ENCODE data around the gene NTM. TPM values are rescaled to one million over a fixed set of nuclear protein-coding genes. Genes with fewer than 3 reads are reported as not detected.

Gene NTM
- total and polyA plus RNA-seq, 2 donors (not counting 3 experiments of a cell fraction or from before 2014, with no cell fraction given): 1.00 to 1.1 TPM

DNA sequence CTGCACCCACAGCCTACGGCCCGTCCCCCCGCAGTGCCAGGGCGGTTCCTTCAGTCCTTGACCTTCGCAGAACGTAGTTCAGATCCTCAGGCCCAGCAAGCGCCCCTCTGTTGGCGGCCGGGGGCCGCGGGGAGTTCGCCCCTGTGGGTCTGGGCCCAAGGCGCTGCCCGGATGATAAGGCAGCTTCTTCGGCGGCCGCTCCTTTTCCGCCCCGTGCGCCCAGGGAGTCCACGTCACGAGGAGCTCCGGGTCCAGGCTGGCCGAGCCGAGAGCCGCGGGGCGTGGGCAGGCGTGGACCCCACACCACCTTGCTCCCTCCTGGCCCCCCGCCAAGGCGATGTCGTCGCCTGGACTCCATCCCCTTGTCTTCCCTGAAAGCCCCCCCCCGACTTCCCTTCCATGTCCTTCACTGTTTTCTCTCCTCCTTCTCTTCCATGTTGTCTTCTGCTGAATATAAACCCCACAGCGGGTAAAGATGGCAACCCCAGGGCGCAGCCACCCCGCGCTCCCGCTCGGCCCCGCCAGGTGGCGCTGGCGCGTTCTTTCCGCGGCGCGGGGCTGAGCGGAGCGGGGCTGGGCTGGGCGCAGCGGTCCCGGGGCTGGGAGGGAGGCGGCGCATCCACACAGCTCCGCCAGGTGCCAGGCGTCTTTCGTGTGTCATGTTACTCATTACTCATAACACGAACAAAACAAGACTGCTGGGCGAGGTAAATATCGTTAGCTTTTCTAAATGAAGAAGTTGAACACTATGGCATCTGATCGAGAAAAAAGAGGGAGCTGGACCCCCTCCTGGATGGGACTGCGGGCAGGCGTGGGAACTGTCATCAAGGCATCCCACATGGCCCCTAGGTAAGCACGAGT, 321.0 kb downstream of the NTM start:
- no peaks in the 10 kb centered on the region for H3K4me1 ChIP-seq (ENCODE audit: control insufficient read depth, extremely low read depth, insufficient read depth, low read length)
- BruUV-seq (replicated peaks): no TSS peak
- dilution Hi-C loops (cut with MboI; ENCODE audit: extremely low pct_ligation_motif_present, low sequenced_read_pairs): no loop called here
- DNase-seq (ENCODE audit: low read depth, low spot score): peak; percentile 34
- no peak overlapping the region for H3K4me3 ChIP-seq (replicated peaks in 1 of 3; ENCODE audit: insufficient read depth in 1 of 3, low read depth in 1 of 3, low read length in 3 of 3)
- H3K36me3 ChIP-seq (ENCODE audit: control insufficient read depth in 2 of 2, extremely low read depth in 1 of 2, insufficient read depth in 2 of 2, low read length in 2 of 2): no peaks in the 10 kb centered on the region
- H2AFZ ChIP-seq (ENCODE audit: low read depth, low read length): peak overlapping the region; percentile 38
- H3K27ac ChIP-seq (ENCODE audit: insufficient read depth, low read depth, low read length): no peak overlapping the region
- ChIA-PET POLR2A (no interaction called here), CTCF (interaction anchor here (0.6 to 10.9 kb wide), 25 partner anchors 11 to 1373 kb away, joined by 3 to 263 read pairs (median 3); no protein-coding TSS in a partner anchor)
- TF ChIP-seq, protein P1, sequence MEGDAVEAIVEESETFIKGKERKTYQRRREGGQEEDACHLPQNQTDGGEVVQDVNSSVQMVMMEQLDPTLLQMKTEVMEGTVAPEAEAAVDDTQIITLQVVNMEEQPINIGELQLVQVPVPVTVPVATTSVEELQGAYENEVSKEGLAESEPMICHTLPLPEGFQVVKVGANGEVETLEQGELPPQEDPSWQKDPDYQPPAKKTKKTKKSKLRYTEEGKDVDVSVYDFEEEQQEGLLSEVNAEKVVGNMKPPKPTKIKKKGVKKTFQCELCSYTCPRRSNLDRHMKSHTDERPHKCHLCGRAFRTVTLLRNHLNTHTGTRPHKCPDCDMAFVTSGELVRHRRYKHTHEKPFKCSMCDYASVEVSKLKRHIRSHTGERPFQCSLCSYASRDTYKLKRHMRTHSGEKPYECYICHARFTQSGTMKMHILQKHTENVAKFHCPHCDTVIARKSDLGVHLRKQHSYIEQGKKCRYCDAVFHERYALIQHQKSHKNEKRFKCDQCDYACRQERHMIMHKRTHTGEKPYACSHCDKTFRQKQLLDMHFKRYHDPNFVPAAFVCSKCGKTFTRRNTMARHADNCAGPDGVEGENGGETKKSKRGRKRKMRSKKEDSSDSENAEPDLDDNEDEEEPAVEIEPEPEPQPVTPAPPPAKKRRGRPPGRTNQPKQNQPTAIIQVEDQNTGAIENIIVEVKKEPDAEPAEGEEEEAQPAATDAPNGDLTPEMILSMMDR (IDR thresholded peaks at IDR 0.05; ENCODE audit: extremely low read depth in 1 of 2, insufficient read depth in 1 of 2, low read depth in 1 of 2, low read length in 2 of 2): peak; percentile 78 to 90
- no peak for TF ChIP-seq POLR2A (IDR thresholded peaks at IDR 0.05; ENCODE audit: low read depth, low read length)
- no peaks in the 10 kb centered on the region for H4K20me1 ChIP-seq (replicated peaks; ENCODE audit: control insufficient read depth, extremely low read depth, insufficient read depth, low read length)
- no peaks in the 10 kb centered on the region for H3K9me1 ChIP-seq (replicated peaks; ENCODE audit: control insufficient read depth, extremely low read depth, insufficient read depth, low read length)
- no peak overlapping the region for H3K9ac ChIP-seq (replicated peaks; ENCODE audit: extremely low read depth, insufficient read depth, low read length)
- intact Hi-C loops (cut with micrococcal nuclease): loop anchor here (1.0 kb wide), 2 partner anchors 54 to 1373 kb away; no protein-coding TSS in a partner anchor
- FAIRE-seq: no peak
- peak overlapping the region; percentile 8 for H3K4me2 ChIP-seq (ENCODE audit: insufficient read depth, low read length)
- H3K9me3 ChIP-seq (replicated peaks; ENCODE audit: control insufficient read depth, insufficient read depth, low read length): no peaks in the 10 kb centered on the region
- no peaks in the 10 kb centered on the region for H3K79me2 ChIP-seq (ENCODE audit: control insufficient read depth, insufficient read depth, low read length)
- H3K27me3 ChIP-seq (ENCODE audit: control insufficient read depth in 2 of 2, insufficient read depth in 2 of 2, low read length in 2 of 2): peaks cover 0 to 2% of the 10 kb centered on the region in 2 experiments

DNA sequence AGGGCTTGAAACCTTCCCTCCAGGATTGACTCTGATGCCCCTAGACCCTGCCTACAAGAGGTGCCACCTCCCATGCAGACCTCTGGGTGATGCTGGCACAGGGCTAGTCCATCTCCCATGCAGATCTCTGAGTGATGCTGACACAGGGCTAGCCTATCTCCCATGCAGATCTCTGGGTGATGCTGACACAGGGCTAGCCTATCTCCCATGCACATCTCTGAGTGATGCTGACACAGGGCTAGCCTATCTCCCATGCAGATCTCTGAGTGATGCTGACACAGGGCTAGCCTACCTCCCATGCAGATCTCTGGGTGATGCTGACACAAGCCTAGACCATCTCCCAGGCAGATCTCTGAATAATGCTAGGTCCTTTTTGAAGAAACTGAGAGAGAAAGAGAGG, 321.7 kb downstream of the NTM start:
- Histone ChIP-seq H2AFZ (ENCODE audit: low read depth, low read length) (no peak overlapping the region), H3K9me3 (replicated peaks; ENCODE audit: control insufficient read depth, insufficient read depth, low read length) (no peaks in the 10 kb centered on the region), H3K36me3 (ENCODE audit: control insufficient read depth in 2 of 2, extremely low read depth in 1 of 2, insufficient read depth in 2 of 2, low read length in 2 of 2) (no peaks in the 10 kb centered on the region), H3K4me2 (ENCODE audit: insufficient read depth, low read length) (no peak overlapping the region), H3K4me1 (ENCODE audit: control insufficient read depth, extremely low read depth, insufficient read depth, low read length) (no peaks in the 10 kb centered on the region), H3K27ac (ENCODE audit: insufficient read depth, low read depth, low read length) (no peak overlapping the region), H3K9me1 (replicated peaks; ENCODE audit: control insufficient read depth, extremely low read depth, insufficient read depth, low read length) (no peaks in the 10 kb centered on the region), H3K27me3 (ENCODE audit: control insufficient read depth in 2 of 2, insufficient read depth in 2 of 2, low read length in 2 of 2) (peaks cover 0 to 2% of the 10 kb centered on the region in 2 experiments), H3K79me2 (ENCODE audit: control insufficient read depth, insufficient read depth, low read length) (no peaks in the 10 kb centered on the region), H3K4me3 (replicated peaks in 1 of 3; ENCODE audit: insufficient read depth in 1 of 3, low read depth in 1 of 3, low read length in 3 of 3) (no peak overlapping the region), H3K9ac (replicated peaks; ENCODE audit: extremely low read depth, insufficient read depth, low read length) (no peak overlapping the region), H4K20me1 (replicated peaks; ENCODE audit: control insufficient read depth, extremely low read depth, insufficient read depth, low read length) (no peaks in the 10 kb centered on the region)
- BruUV-seq (replicated peaks): no TSS peak
- TF ChIP-seq GATA2 (IDR thresholded peaks at IDR 0.05; ENCODE audit: insufficient read depth, insufficient read length, low read depth, low read length) (peak; percentile 30), MYC (IDR thresholded peaks at IDR 0.05; ENCODE audit: low read depth, low read length) (no peak)
- FAIRE-seq: peak; percentile 28
- ChIA-PET CTCF (interaction anchor here (0.7 to 10.9 kb wide), 26 partner anchors 10 to 1372 kb away, joined by 3 to 263 read pairs (median 4); no protein-coding TSS in a partner anchor), POLR2A (no interaction called here)
- intact Hi-C loops (cut with micrococcal nuclease): no loop called here
- dilution Hi-C loops (cut with MboI; ENCODE audit: extremely low pct_ligation_motif_present, low sequenced_read_pairs): no loop called here
- DNase-seq (ENCODE audit: low read depth, low spot score): no peak

Measured in endothelial cell of umbilical vein (primary cell).